HG03342 (cell line): ENCODE results near the gene ARHGEF9.
"Not testable (repeated sequence)": the region's sequence is repeated elsewhere in the genome, so short reads cannot be mapped to it uniquely, and the experiment has no call there.

Experiments
- ATAC-seq: cut with Tn5 transposase; IDR thresholded peaks from one replicate; pipeline ENCODE4 v1.9.1; 2021; ENCODE audit warnings: mild to moderate bottlenecking, moderate library complexity; ENCODE audit not compliant: unreplicated experiment

ARHGEF9 gene

DNA sequence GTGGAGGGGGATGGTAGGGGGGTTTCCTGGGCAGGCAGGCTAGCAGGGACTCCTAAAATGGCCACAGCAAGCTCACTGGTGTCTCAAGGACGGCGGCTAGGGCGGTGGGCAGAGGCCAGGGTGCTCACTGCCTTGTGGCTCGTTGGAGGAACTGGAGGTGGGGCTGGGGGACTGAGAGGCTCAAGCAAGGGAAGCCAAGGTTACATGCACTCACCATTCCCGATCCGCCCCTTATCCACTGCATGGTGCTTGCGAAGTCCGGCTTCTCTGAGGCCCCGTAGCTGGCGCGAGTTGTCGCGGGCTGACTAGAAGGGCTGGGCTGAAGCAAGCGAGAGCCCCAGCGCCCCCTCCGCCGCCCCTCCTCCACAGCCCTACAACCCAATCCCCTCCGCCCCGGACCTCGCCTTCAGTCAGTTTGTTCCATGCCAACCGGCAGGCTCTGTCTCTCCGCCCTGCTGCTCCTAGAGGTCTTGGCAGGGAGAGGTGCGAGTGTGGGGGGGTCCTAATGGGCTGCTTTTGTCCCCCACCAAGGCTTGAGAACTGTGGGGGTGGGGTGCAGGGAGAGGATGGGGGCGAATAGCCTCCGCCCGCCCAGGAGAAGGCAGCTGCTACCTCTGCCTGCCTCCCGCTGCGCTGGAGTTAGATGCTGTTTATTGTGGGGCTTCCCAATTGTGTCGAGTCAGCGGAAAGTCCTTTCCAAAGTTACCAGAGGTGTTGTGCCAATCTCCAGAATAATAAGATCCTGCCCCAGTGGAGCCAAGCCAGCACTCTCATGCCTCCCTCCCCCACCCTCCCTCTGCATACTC lies at the start of gene ARHGEF9:
Gene ARHGEF9, minus strand, starts transcription at position 313 of the 806 bp plus-strand sequence. Its CDS starts 69 bp downstream, at position 244.
- no peak for ATAC-seq

DNA sequence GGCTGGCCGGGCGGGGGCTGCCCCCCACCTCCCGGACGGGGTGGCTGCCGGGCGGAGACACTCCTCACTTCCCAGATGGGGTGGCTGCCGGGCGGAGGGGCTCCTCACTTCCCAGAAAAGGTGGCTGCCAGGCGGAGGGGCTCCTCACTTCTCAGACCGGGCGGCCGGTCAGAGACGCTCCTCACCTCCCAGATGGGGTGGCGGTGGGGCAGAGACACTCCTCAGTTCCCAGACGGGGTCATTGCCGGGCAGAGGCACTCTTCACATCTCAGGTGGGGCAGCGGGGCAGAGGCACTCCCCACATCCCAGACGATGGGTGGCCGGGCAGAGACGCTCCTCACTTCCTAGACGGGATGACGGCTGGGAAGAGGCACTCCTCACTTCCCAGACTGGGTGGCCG lies 40.4 kb upstream of the ARHGEF9 start:
- ATAC-seq = not testable (repeated sequence)

DNA sequence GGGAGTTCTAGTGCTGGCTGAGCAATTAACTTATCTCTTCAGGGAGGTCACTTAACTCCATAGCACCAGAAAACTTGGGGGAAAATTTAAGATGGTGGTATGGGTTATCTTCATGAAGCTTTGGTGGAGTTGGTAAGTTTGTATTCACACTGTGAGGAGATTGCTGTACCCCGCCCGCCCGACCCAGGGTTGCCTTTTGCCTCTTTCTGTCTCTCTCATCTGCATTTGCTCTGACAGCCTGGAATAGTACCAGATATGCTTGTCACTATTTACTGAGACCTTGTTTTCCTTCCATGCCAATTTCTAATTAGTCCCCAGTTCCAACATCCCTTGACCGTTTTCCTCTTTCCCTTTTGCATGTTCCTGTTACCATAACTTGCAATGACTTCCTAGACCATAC lies 33.1 kb upstream of the ARHGEF9 start:
- no peak for ATAC-seq

DNA sequence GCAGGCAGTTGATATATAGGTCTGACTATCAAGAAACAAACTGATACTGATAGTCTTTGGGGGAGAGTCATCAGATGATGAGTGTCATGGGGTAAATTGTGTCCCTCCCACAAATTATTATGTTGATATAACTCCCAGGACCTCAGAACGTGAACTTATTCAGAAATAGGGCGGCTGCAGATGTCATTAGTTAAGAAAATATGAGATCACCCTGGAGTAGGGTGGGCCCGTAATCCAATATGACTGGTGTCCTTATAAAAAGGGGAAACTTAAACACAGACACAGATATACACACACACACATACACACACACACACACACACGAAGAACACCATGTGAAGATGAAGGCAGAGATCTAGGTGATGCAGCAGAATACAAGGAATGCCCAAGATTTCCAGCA lies 32.7 kb upstream of the ARHGEF9 start:
- ATAC-seq = no peak

DNA sequence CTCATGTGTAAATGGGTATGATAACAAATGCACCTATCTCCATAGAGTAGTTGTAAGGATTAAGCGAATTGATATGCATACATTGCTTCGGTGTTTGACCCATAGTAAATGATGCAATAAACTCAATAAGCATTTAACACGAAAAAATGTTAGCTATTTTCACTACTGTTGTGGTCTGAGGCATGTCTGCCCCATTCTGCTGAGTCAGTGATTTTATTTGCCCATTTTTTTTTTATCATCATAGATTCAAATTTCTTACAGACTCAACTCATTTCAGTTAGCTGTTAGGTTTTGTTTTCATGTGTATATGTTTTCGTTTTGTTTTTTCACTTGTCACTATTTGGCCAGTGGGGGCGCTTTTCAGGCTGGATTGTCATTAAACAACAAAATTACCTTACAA lies 27.8 kb upstream of the ARHGEF9 start:
- ATAC-seq = no peak

DNA sequence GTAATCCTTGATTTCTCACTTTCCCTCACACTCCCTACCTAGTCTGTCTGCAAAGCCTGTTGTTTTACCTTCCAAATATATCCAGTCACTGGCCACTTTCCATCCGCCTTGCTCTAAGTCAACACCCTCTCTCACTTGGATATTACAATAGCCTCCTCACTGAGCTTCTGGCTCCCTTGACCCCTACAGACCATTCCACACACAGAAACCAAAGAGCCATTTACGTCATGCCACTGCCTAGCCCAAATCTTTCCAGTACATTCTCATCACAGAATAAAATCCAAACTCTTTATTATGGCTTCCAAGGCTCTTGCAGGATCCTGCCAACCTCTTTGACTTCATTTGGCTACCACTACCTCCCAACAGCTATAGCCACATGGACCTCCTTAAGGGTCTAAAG lies 25.7 kb upstream of the ARHGEF9 start:
- ATAC-seq = no peak

DNA sequence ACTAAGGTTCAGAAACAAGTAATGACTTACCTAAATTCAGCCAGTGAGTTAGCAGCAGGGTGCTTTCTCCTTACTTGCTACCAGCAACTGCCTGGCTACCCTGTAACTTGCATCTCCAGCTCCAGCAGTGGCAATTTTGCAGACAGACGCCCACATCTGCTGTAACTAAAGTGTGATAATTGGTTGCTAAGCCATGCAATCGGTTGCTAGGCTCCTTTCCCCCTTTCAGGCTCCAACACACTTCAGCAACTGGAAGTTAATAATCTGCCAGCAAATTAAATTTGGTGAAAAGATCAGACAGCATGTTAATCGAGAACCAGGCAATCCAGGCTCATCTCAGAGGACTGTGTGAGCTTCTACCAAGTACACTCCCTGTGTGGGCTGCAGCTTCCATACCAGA lies 24.2 kb upstream of the ARHGEF9 start:
- no peak for ATAC-seq

DNA sequence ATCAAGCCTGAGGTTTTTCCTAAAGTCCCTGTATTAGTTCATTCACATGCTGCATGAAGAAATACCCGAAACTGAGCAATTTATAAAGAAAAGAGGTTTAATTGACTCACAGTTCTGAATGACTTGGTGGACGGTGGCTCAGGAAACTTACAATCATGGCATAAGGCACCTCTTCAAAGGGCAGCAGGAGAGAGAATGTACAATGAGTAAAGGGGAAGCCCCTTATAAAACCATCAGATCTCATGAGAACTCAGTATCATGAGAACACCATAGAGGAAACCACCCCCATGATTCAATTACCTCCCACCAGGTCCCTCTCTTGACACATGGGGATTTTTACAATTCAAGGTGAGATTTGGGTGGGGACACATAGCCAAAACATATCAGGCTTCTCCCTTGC lies 10.4 kb upstream of the ARHGEF9 start:
- ATAC-seq = not testable (repeated sequence)

DNA sequence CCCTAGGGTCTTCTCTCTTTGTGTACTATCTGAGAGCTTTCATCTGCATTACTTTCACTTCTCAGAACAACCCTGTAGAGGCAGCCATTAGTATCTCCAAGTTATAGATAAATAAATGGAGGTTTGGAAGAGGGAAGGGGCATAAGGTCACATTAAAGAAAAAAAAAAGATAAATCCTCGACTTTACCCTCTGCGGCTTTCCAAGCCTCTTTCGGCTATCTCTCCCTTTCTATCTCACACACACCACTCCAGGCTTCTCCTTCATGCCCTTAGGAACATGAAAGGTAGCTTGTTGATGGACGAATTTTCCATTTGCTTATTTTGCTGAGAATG lies 660 bp upstream of the ARHGEF9 start:
- ATAC-seq = no peak

DNA sequence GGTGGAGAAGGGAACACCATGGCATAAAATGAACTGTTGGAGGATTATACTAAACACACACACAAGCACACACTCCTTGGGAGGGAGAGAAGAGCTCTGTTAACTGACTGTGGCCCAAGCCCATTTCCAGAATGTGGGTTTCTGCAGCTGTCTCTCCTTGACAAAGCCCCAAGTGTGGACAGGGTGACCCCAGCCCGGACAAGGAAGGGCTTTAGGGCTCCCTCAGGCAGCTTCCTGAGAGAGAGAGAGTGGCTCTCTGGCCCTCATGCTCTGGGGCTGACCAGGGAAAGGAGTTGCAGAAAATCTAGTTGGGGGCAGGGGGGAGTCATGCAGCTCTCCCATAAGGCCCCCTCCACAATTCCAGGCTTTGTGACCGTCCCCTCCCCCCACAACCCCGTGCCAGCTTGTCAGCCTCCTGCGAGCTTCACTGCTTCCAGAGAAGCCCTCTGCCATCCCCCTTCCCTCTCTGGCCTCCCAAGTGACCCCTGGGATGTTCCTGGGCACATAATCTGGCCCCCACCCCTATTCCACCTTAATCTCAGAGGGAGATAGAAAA lies 590 bp downstream of the ARHGEF9 start:
- ATAC-seq = no peak

DNA sequence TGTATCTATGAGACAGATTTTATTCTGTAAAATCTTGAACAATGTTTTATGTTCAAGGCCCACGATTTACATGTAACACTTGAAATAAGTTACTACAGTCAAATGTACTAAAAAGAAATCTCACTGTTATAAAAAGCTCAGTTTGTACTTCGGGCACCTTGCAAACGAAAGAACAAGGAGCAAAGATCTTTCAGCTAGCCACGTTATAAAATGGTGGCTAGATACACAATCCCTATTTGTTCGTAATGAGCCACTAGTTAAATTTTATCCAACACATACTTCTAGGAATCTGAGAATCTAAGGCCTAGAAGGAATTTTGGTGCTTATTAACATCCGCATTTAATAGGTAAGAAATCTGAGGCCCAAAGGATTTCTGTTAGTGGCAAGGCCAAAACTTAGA lies 2.5 kb downstream of the ARHGEF9 start:
- no peak for ATAC-seq

DNA sequence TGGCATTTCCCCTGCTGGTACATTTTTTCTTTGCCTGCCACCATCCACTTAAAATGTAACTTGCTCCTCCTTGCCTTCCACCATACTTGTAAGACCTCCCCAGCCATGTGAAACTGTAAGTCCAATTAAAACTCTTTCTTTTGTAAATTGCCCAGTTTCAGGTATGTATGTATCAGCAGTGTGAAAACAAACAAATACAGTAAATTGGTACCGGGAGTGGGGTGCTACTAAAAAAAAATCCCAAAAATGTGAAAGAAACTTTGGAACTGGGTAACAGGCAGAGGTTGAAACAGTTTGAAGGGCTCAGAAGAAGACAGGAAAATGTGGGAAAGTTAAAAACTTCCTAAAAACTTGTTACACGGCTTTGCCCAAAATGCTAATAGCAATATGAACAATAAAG lies 16.3 kb downstream of the ARHGEF9 start:
- no peak for ATAC-seq

DNA sequence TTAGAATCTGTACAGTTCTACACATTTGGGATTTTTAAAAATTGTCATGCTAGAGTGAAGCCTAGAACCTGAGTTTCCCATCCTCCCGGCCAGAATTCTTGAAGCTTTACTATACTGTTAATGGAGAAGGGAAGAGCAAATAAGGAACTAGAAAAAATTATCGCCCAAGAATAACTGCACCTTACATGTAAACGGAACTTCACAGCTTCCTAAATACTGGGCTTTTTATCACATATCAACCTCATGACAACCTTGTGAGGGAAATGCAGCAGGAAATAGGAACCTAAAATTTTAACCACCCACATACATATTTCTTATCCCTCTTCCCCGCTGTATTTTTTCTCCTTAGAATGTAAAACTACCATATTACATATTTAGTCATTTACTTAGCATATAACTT lies 19.3 kb downstream of the ARHGEF9 start:
- no peak for ATAC-seq

DNA sequence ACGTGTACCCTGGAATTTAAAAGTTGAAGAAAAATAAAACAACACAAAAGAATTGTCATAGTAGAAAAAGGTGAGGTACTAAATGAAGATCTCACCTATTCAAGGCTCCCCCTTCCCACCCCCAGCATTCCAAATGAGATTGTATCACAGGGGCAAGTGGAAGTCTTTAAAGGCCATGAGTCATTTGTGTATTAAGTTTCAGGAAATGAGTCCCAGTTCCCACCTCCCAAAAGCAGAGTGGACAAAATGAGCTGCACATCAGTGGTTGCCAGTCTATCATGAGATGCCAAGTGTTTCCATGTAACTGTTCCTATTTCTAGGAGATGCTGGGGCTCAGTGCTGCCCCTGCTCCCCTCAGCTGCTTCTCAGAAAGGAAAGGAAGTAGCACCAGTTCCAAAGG lies 20.1 kb downstream of the ARHGEF9 start:
- ATAC-seq = no peak

DNA sequence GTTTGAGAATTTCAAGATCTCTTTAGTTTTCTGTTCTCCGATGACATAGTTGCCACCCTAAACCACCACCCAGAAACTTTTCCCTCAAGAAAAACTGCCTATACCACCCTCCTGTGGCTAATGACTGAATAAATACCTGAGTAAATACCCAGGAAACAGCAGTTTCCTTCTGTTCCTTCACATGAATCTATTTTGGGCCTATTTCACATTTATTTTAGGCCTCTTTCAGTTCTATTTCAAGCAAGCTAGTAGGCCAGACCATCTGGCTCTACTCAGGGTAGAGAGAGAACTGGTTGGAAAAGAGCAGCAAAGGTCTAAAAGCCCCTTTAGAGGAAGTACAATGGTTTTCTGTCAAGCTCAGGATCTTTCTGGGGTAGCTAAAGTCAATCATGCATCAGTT lies 23.4 kb downstream of the ARHGEF9 start:
- peak; percentile 76 for ATAC-seq

DNA sequence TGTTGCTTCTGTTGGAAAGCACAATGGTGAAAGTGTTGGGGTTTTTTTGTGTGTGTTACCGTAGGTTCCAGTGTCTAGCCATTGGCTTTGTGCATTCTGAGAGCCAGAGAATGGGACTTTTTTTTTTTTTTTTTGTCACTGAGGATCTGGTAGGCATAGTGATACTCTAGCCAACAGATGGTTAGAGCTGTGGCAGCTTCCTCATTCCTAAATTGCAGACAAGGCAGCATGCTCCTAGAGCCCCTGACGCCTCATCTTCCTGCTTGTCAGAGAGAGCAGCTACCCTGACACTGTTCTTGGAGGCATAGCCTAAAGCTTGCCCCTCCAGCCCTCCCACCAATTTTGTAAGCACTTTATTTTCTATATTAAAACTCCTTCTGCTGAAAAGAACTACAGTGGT lies 27.0 kb downstream of the ARHGEF9 start:
- ATAC-seq = no peak

DNA sequence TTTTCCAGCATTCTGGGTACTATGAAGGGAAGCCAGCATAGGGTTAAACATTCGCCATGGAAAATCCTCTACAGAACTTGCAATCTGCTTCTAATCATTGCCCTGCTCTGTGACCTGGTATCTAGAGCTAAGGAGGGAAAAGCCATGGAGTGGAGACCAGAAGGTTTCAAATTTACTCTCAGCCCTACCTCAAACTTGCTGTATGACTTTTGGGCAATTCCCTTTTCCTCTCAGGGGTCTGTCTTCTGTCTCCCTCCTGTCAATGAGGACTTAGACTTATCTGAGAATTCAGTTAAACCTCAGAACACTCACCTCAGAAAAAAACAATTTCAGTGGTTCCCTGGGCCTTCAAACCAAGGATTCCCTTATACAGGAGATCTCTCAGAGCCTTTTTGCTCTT lies 29.1 kb downstream of the ARHGEF9 start:
- ATAC-seq = no peak

DNA sequence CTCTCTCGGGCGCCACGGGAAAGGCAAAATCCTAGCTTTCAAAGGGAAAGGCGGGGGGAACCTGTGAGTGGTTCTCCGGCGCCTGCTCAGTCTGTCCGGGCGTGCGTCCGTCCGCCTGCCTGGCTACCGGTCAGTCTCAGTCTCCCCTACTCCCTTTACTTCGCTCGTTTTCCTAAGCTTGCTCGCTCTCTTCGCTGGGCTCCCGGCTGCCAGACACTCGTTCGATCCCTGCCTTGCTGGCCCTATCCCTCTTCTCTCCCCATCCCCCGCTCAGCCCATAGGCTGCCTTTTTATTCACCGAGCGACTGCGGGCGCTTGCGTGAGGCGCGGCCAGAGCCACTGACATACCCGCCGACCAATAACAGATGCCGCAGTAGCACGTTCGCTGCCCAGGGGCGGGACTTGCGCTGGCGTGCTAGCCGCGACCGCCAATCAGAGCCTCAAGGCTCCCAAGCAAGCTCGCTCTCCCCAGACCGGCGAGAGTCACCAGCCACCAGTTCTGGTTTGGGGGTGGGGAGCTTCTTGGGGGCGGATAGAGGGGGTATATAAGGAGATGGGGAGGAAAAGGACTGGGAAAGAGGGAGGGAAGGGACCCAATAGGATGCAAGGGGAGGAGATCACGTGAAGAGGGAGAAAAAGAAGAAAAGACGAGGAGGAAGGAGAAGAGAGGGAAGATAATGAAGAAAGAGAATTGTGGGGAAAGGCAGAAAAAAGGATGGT lies 30.0 kb downstream of the ARHGEF9 start:
- peak; percentile 95 for ATAC-seq

DNA sequence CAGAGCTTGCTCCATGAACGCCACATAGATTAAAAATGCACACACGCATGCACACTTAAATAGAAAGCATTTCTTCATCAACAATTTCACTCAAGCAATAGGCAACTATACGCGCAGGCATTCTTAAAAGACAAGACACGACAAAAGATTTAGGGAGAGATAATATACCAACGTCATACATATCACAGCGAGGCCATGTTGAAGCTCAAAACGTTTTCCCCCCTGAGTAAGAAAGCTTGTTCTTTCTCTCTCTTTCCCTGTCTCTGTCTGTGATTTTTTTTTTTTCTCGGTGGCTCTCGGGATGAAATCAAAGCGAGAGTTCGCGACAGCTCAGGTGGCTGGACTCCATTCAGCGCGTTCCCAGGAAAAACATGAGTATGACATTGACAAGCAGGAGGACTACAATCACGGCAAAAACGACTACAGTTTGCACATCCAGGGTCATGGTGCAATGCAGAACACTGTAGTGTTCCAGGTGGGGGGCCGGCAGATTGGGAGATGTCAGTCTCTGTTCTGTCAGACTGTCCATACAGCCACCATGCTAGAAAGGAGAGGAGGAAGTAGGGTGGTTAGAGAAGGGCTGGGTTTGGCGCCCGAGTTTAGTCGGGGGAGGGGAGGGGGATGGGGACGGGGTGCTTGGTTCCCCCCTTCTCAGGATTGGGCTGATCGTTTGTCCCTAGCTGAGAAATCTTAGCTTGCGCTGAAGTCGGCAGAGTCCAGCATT lies 30.7 kb downstream of the ARHGEF9 start:
- ATAC-seq = peak; percentile 30

DNA sequence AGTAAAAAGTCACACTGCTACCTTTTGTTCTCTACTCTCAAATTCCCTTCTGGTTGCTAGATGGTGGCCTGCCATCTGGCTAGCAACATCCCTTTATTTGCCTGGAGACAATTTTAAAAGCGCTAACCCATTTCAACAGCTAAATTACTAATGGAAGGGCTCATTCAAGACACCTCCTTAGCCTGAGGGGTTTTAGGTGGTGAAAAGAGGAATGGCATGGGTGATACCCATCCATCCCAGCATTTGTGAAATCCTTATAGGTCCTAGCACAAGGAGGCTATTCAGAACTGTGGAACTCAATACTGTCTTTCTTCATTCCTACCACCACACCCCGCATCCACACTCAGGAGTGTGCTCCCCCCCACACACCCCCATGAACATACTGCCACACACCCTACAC lies 33.5 kb downstream of the ARHGEF9 start:
- no peak for ATAC-seq

DNA sequence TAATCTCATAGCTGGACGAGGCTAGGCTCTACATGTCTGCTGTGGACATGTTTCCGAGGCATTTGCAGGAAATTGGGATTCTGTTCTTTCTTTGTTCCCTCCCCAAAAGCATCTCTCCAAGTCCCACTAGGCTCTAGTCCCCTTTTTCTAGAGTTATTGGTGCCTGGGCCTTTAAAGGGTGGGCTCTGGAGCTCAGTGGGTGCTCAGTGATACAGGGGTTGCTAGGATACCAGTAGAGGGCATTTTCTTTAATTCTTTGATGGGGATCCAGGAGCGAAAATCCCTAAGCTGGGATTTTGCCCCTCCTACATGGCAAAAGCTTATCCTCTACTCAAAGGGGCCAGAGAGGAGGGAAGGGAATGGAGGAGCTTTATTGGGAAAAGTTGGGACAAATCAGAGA lies 34.2 kb downstream of the ARHGEF9 start:
- no peak for ATAC-seq

DNA sequence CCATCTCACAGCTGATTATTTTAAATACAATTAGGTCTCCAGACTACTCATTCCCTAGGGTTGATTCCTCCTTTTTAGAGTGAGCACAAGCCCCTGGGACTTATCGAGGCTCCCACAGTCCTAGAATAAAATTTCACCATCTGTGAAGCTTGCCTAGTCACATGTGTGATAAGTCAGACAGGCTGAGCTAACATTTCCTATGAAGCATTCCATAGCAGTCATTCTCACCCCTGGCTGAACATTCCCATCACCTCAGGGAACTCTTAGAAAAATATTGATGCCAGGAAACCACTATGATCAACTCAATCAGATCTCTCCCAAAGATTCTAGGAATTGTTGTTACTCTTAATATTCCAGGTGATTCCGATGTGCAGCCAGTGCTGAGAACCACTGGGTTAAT lies 37.7 kb downstream of the ARHGEF9 start:
- no peak for ATAC-seq
